ENCODE measurements around the gene NEDD9.

DNA sequence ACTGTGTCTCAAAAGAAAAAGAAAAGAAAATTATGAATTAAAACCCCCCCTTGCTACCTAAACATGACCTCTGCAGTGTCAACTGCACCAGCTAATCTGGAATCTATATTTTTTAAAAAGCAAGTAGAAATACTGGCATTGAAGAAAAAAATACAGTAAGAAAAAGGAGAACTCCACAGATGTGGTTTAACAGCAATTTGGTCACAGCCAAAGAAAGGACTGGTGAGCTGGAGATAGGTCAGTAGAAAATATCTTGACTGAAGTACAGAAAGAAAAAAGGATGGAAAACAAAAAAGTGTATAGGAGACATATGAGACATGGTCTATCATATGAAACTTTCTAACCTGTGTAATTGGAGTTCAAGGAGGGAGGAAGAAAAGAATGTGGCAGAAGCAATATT is 76.9 kb downstream of the NEDD9 start:
- TF ChIP-seq, protein P1, sequence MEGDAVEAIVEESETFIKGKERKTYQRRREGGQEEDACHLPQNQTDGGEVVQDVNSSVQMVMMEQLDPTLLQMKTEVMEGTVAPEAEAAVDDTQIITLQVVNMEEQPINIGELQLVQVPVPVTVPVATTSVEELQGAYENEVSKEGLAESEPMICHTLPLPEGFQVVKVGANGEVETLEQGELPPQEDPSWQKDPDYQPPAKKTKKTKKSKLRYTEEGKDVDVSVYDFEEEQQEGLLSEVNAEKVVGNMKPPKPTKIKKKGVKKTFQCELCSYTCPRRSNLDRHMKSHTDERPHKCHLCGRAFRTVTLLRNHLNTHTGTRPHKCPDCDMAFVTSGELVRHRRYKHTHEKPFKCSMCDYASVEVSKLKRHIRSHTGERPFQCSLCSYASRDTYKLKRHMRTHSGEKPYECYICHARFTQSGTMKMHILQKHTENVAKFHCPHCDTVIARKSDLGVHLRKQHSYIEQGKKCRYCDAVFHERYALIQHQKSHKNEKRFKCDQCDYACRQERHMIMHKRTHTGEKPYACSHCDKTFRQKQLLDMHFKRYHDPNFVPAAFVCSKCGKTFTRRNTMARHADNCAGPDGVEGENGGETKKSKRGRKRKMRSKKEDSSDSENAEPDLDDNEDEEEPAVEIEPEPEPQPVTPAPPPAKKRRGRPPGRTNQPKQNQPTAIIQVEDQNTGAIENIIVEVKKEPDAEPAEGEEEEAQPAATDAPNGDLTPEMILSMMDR (IDR thresholded peaks at IDR 0.05), result no peak
- TF ChIP-seq EZH2 (IDR thresholded peaks at IDR 0.05; ENCODE audit: borderline replicate concordance, insufficient read depth, low read depth, low read length, poor library complexity, severe bottlenecking), result no peak

Data from B cell (primary cell).